GM12878 (cell line): ENCODE results near the gene MYOM1. TPM values are rescaled to one million over a fixed set of nuclear protein-coding genes. Genes with fewer than 3 reads are reported as not detected.

ENCODE experiments used
- ATAC-seq: fragments of 200-7000 bp; cut with Tn5 transposase; 3 replicates; pipeline ENCODE4 v1.9.1; 2020; ENCODE audit warnings: mild to moderate bottlenecking, moderate library complexity
- BruUV-seq: library from RNA; stranded (reverse); fragments of 400-500 nt; replicated peaks from 2 replicates; lab custom pipeline; 2021; lab: Mats Ljungman, UMichigan
- CTCF ChIA-PET: fragments of 300-600 bp; sonication (Branson Sonifier 250); formaldehyde crosslinking; extraction: SDS; loops from one replicate; lab custom pipeline; 2021; ENCODE audit warnings: inconsistent platforms; lab: Yijun Ruan, JAX
- POLR2A ChIA-PET: fragments of 350-600 bp; formaldehyde crosslinking; extraction: SDS; loops from one replicate; lab custom pipeline; 2021; ENCODE audit warnings: inconsistent platforms; lab: Charles Lee
- RAD21 ChIA-PET: fragments of 300-600 bp; sonication (Branson Sonifier 250); formaldehyde crosslinking; loops from one replicate; lab custom pipeline; 2023; ENCODE audit warnings: antibody characterized with exemption; ENCODE audit not compliant: unreplicated experiment; lab: Charles Lee
- SMC1A ChIA-PET: fragments of 300-600 bp; sonication (Branson Sonifier 250); formaldehyde crosslinking; loops from one replicate; lab custom pipeline; 2023; ENCODE audit not compliant: unreplicated experiment, uncharacterized antibody; lab: Charles Lee
- DNase-seq: peaks from one replicate; pipeline ENCODE4 v3.0.0-alpha.2; 2011; ENCODE audit warnings: low read depth, low spot score
- FAIRE-seq: peaks from 3 replicates; lab custom pipeline; 2011; peaks lifted over from hg19 to GRCh38; lab: Jason Lieb, UNC
- H2AFZ ChIP-seq: 2 replicates; pipeline ENCODE4 v1.6.0; 2011; ENCODE audit warnings: low read depth, low read length, control low read depth; ENCODE audit not compliant: control insufficient read depth
- H3K27ac ChIP-seq: 2 replicates; pipeline ENCODE4 v1.5.1; 2011; ENCODE audit warnings: control low read depth; ENCODE audit not compliant: control insufficient read depth, insufficient read depth
- H3K27me3 ChIP-seq, 2 experiments: replicated peaks in 1 of 2; 2 replicates each; pipeline versions ENCODE4 v1.6.0 to v1.6.1; 2011; ENCODE audit warnings: low read length in 1 of 2; ENCODE audit not compliant: control insufficient read depth in 2 of 2, insufficient read depth in 2 of 2
- H3K36me3 ChIP-seq, 2 experiments: 2 replicates each; pipeline ENCODE4 v1.5.1; 2011; ENCODE audit warnings: low read length in 1 of 2; ENCODE audit not compliant: control insufficient read depth in 2 of 2, insufficient read depth in 2 of 2
- H3K4me1 ChIP-seq: 2 replicates; pipeline ENCODE4 v1.6.1; 2011; ENCODE audit warnings: mild to moderate bottlenecking, low read length, moderate library complexity, mixed read lengths; ENCODE audit not compliant: control insufficient read depth, insufficient read depth
- H3K4me2 ChIP-seq: 2 replicates; pipeline ENCODE4 v1.6.0; 2011; ENCODE audit warnings: control low read depth; ENCODE audit not compliant: control insufficient read depth, insufficient read depth
- H3K4me3 ChIP-seq: fragments of 200-600 bp; sonication (generic); 2 replicates; pipeline ENCODE4 v1.5.1; 2016
- H3K79me2 ChIP-seq: 2 replicates; pipeline ENCODE4 v1.6.0; 2011; ENCODE audit warnings: low read length; ENCODE audit not compliant: control insufficient read depth, insufficient read depth
- H3K9ac ChIP-seq: 2 replicates; pipeline ENCODE4 v1.8.0; 2011; ENCODE audit warnings: low read length, control low read depth, mixed read lengths; ENCODE audit not compliant: control insufficient read depth, insufficient read depth
- H3K9me3 ChIP-seq: replicated peaks from 3 replicates; pipeline ENCODE4 v1.5.1; 2011; ENCODE audit warnings: mild to moderate bottlenecking, low read length; ENCODE audit not compliant: control insufficient read depth, insufficient read depth
- H4K20me1 ChIP-seq: 2 replicates; pipeline ENCODE4 v1.6.0; 2011; ENCODE audit not compliant: control insufficient read depth, insufficient read depth
- EP300 ChIP-seq, 2 experiments: fragments of 150-350 bp in 1 of 2; IDR thresholded peaks; 2 replicates each; pipeline ENCODE4 v1.6.1; 2011 to 2012; ENCODE audit warnings: low read depth in 2 of 2, low read length in 2 of 2, borderline replicate concordance in 1 of 2, improper control_type of control experiment in 1 of 2, inconsistent platforms in 1 of 2; ENCODE audit not compliant: control insufficient read depth in 1 of 2
- IKZF2 ChIP-seq, 2 experiments: fragments of 450-650 bp; IDR thresholded peaks; 2 replicates each; pipeline ENCODE4 v1.6.1; 2017; ENCODE audit warnings: mild to moderate bottlenecking in 2 of 2, moderate library complexity in 2 of 2
- JUNB ChIP-seq: IDR thresholded peaks from 2 replicates; pipeline ENCODE4 v1.6.1; 2016; ENCODE audit warnings: antibody characterized with exemption, mild to moderate bottlenecking
- MYC ChIP-seq: IDR thresholded peaks from 2 replicates; pipeline ENCODE4 v1.6.1; 2011; ENCODE audit warnings: mild to moderate bottlenecking, low read length, moderate library complexity, inconsistent platforms; ENCODE audit not compliant: insufficient read depth, insufficient replicate concordance, insufficient read length, severe bottlenecking
- NFIC ChIP-seq: IDR thresholded peaks from 2 replicates; pipeline ENCODE4 v1.6.1; 2012; ENCODE audit warnings: low read depth, mild to moderate bottlenecking, inconsistent platforms, low read length, moderate library complexity
- RUNX3 ChIP-seq: IDR thresholded peaks from 2 replicates; pipeline ENCODE4 v1.6.1; 2012; ENCODE audit warnings: low read length, inconsistent platforms
- SMC3 ChIP-seq: IDR thresholded peaks from 2 replicates; pipeline ENCODE4 v1.6.1; 2011; ENCODE audit warnings: low read length, improper control_type of control experiment, borderline replicate concordance
- ZBTB4 ChIP-seq: fragments of 450-650 bp; formaldehyde crosslinking; IDR thresholded peaks from 2 replicates; pipeline ENCODE4 v1.4.0; 2022; ENCODE audit warnings: mild to moderate bottlenecking, moderate library complexity
- WGBS: methylation state at CpG from one replicate; pipeline ENCODE4 v1.1.6; 2016; ENCODE audit warnings: low lambda C conversion rate; ENCODE audit not compliant: insufficient replicate concordance, insufficient coverage; ENCODE audit errors: missing lambda C conversion rate; 5-methylcytosine and 5-hydroxymethylcytosine counted together
- in situ Hi-C: fragments of 300-500 bp; cut with MboI; formaldehyde crosslinking; loops from 9 replicates; pipeline ENCODE4 v1.14.3; 2018; ENCODE audit warnings: mixed read lengths
- intact Hi-C: fragments of 100-400 bp; cut with micrococcal nuclease; formaldehyde crosslinking; loops from one replicate; pipeline ENCODE4 v1.14.2; 2022; ENCODE audit not compliant: unreplicated experiment
- polyA plus RNA-seq, 11 experiments: library from polyadenylated mRNA; depleted of rRNA in 4 of 11; unstranded in 6 of 11; stranded (reverse) in 5 of 11; fragments of >200 nt; fragmentation: Nextera tagmentation in 4 of 11; fragmentation: Illumina TruSeq in 1 of 11; extraction: Ambion mirVana in 4 of 11; extraction: Trizol in 1 of 11; gene quantifications; 1 replicate in 1 of 11; 2 replicates in 10 of 11; pipeline versions ENCODE4 v1.2.1 to v1.2.3, GENCODE V29; 2011 to 2016; ENCODE audit warnings: inconsistent platforms in 2 of 11, missing spikeins in 2 of 11, low read depth in 1 of 11
- total RNA-seq, 4 experiments: library from RNA; depleted of rRNA in 3 of 4; stranded (reverse); fragments of >200 nt in 3 of 4; fragmentation: Illumina TruSeq in 1 of 4; extraction: Trizol in 1 of 4; gene quantifications; 2 replicates each; pipeline versions ENCODE4 v1.2.1 to v1.2.3, GENCODE V29; 2013 to 2021
- TF ChIP-seq, protein P1 (sequence below): fragments of 450-650 bp; IDR thresholded peaks from 2 replicates; pipeline ENCODE4 v1.6.1; 2017; ENCODE audit warnings: low read depth, mild to moderate bottlenecking, moderate library complexity

Gene MYOM1
- total and polyA plus RNA-seq, 10 of the 15 experiments (the other 5 are each of a cell fraction or from before 2014, with no cell fraction given) = 0.06 to 1.0 (median 0.57) TPM

- POLR2A ChIA-PET = interaction anchor here (1.5 kb wide), 1 partner anchor 47 kb away, joined by 3 read pairs; no protein-coding TSS in a partner anchor
- H3K27ac ChIP-seq = no peak overlapping the region
Observed at GRCh38 chr18:3059272-3059671, 160.5 kb downstream of the MYOM1 start.

More at GRCh38 chr18:3059272-3059671, 160.5 kb downstream of the MYOM1 start:
- no peak overlapping the region for H3K4me2 ChIP-seq
- RAD21 ChIA-PET = interaction anchor here (1.0 to 2.1 kb wide), 3 partner anchors 63 to 74 kb away, joined by 3 to 8 read pairs (median 3); no protein-coding TSS in a partner anchor
- H3K9me3 ChIP-seq = peaks cover 2% of the 10 kb centered on the region; the same call in 2 of the 3 replicates
- FAIRE-seq (no peak), ATAC-seq (peak; percentile 49), DNase-seq (no peak)
- H3K79me2 ChIP-seq = no peaks in the 10 kb centered on the region
- no peaks in the 10 kb centered on the region for H3K36me3 ChIP-seq
- intact Hi-C loops (no loop called here), in situ Hi-C loops (no loop called here)
- no peak overlapping the region for H2AFZ ChIP-seq
- no peaks in the 10 kb centered on the region for H3K27me3 ChIP-seq
- BruUV-seq = no TSS peak
- H3K4me3 ChIP-seq = no peak overlapping the region
- SMC1A ChIA-PET = interaction anchor here (0.6 to 7.8 kb wide), 8 partner anchors 10 to 187 kb away, joined by 3 to 78 read pairs (median 4); partner anchors contain the start of gene MYL12A
- H3K4me1 ChIP-seq = peaks cover 32% of the 10 kb centered on the region
- TF ChIP-seq SMC3 = no peak
- TF ChIP-seq NFIC = peak; percentile 46; the same call in 1 of the 2 replicates
- no peak for TF ChIP-seq MYC
- peak; percentile 12; the same call in 1 of the 2 replicates for TF ChIP-seq RUNX3
- peak in 1 of 2 experiments; percentile 57; a peak in 1 of 4 replicates for TF ChIP-seq EP300 (IDR thresholded peaks at IDR 0.05; ENCODE audit: borderline replicate concordance in 1 of 2, control insufficient read depth in 1 of 2, low read depth in 2 of 2, low read length in 2 of 2)
- peak; percentile 30 for TF ChIP-seq JUNB
- TF ChIP-seq IKZF2 (IDR thresholded peaks at IDR 0.05) = no peak
- no peak for TF ChIP-seq ZBTB4 (CRISPR knock-in tag)
- TF ChIP-seq, protein P1, sequence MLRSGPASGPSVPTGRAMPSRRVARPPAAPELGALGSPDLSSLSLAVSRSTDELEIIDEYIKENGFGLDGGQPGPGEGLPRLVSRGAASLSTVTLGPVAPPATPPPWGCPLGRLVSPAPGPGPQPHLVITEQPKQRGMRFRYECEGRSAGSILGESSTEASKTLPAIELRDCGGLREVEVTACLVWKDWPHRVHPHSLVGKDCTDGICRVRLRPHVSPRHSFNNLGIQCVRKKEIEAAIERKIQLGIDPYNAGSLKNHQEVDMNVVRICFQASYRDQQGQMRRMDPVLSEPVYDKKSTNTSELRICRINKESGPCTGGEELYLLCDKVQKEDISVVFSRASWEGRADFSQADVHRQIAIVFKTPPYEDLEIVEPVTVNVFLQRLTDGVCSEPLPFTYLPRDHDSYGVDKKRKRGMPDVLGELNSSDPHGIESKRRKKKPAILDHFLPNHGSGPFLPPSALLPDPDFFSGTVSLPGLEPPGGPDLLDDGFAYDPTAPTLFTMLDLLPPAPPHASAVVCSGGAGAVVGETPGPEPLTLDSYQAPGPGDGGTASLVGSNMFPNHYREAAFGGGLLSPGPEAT = peak; percentile 74
- CTCF ChIA-PET = interaction anchor here (1.0 to 7.8 kb wide), 5 partner anchors 15 to 187 kb away, joined by 3 to 131 read pairs (median 29); partner anchors contain the start of gene MYL12A
- WGBS = 35% methylated on average over 3 of the region's 3 CpGs
- no peak overlapping the region for H3K9ac ChIP-seq
- no peaks in the 10 kb centered on the region for H4K20me1 ChIP-seq
